HG02759 (cell line): ENCODE results near the gene MAPK14.
"Not testable (repeated sequence)": the region's sequence is repeated elsewhere in the genome, so short reads cannot be mapped to it uniquely, and the experiment has no call there.

Source experiments
- ATAC-seq: cut with Tn5 transposase; IDR thresholded peaks from one replicate; pipeline ENCODE4 v1.9.1; 2021; ENCODE audit warnings: mild to moderate bottlenecking, moderate library complexity; ENCODE audit not compliant: unreplicated experiment

MAPK14 gene

DNA sequence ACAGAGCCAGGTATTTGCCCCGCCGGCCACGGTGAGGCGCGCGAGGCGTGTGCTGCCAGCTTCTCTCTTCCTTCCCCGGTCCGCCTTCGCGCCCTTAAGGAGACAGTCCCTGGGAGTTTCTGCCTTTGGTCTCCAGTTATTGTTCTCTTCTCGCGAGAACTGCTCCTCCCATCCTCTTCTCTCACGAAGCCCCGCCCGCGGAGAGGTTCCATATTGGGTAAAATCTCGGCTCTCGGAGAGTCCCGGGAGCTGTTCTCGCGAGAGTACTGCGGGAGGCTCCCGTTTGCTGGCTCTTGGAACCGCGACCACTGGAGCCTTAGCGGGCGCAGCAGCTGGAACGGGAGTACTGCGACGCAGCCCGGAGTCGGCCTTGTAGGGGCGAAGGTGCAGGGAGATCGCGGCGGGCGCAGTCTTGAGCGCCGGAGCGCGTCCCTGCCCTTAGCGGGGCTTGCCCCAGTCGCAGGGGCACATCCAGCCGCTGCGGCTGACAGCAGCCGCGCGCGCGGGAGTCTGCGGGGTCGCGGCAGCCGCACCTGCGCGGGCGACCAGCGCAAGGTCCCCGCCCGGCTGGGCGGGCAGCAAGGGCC, at the start of gene MAPK14:
Gene MAPK14, plus strand, starts transcription at position 308 of the 587 bp plus-strand sequence. CDS start 350 bp downstream, outside the sequence.
- peak; percentile 86 for ATAC-seq

DNA sequence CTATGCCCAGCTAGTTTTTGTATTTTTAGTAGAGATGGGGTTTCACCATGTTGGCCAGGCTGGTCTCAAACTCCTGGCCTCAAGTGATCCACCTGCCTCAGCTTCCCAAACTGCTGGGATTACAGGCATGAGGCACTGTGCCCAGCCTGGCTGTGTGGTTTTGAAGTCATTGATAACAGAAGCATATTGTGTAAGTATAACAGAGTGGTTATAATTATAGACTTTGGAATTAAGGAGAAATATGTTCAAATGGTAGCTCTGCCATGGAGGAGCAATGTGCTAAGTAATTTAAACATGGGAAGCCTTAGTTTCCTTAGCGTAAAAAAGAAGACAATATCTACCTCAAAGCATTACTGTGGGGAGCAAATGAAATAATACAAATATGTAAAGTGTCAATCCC, 47.5 kb upstream of the MAPK14 start:
- not testable (repeated sequence) for ATAC-seq

DNA sequence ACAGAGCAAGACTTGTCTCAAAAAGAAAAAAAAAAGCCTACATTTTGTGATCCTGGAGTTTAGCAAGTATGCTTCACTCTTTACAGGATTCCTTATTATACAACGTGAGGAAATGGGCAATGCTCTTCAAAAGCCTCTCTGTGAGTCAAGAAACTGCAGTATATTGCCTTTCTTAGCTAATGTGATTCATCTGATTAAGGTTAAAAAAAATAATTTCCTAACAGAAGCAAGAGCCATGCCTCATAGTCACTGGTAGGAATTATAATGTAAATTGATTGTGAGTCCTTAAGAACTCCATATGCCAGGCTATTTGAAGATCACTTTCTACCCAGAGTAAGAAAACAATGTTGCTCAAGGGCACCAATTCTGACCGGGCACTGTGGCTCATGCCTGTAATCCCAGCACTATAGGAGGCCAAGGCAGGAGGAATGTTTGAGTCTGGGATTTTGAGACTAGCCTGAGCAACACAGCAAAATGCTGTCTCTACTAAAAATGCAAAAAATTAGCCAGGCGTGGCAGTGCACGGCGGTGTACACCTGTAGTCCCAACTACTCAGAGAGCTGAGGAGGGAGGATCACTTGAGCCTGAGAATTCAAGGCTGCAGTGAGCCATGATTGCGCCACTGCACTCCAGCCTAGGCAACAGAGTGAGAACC, 46.5 kb upstream of the MAPK14 start:
- no peak for ATAC-seq

DNA sequence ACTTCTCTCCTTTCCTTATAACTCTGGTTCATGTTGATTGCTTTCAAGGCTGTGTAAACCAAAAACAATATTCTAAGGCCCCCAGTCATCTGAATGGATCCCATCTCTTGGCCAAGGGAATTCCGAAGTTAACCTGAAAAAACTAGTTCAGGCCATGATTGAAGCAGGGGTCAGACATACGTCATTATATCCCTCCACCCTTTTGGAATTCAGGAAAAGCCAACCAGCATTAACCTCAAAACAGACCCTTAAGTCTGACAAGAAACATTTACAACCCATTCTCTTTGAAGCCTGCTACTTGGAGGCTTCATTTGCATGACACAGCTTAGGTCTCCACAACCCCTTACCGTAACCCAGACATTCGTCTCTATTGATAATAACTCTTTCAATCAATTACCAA, 42.9 kb upstream of the MAPK14 start:
- ATAC-seq: no peak

DNA sequence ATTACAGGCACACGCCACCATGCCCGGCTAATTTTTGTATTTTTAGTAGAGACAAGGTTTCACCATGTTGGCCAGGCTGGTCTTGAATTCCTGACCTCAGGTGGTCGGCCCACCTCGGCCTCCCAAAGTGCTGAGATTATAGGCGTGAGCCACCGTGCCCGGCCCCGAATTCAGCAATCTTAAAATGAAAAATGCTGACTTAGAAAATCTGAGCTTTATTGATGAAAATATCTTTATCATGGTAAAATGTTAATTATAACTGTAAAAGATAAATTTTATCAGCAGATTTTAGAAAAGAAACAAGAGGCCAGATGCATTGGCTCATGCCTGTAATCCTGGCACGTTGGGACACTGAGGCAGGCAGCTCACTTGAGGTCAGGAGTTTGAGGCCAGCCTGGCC, 39.6 kb upstream of the MAPK14 start:
- ATAC-seq: not testable (repeated sequence)

DNA sequence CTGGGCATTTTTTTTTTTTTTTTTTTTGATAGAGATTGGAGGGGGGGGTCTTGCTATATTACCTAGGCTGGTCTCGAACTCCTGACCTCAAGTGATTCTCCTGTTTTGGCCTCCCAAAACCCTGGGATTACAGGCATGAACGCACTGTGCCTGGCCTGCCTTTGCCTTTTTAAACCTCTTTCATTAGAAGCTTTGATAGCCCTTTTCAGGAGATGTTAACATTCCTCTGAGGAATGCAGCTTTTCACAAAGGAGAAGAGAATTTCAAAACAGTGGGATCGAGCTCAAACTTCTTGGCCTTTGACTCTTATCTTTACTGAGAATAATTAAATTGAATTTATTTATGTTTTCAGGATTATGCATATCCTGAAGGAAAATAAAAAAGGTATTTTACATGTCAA, 34.5 kb upstream of the MAPK14 start:
- ATAC-seq: no peak

DNA sequence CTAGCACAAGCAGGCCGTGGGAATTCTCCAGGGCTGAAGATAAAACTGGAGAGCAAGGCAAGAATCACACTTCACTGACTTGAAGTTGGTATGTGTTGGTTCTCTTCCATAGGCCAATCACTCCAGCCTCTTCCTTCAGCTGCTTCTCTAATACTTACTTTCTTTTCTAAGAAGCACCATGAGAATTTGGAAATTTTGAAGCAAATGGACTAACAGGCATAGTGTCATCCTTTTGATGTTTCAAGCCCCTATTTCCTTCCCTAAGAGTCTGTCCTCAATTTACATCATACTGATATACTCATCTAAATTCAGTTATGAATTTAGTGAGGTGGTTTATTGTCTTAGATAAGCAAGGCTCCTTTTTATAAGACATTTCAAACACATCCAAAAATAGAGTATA, 27.2 kb upstream of the MAPK14 start:
- ATAC-seq: no peak

DNA sequence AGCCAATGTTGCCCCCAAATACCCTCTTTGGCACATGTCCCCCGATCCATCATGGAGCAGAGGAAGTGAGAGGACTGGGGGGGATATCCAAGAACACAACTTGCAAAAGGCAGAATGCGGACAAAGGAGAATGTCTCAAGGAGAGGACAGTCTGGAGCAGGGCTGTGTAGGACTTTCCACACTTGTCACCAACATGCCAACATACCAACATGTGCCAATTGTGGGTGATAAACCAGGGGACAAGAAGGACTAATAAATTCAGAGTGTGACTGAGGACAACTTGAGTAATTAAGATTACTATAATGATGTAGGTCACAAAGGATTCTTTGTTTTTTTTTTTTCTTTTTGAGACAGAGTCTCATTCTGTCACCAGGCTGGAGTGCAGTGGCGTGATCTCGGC, 11.9 kb upstream of the MAPK14 start:
- no peak for ATAC-seq

DNA sequence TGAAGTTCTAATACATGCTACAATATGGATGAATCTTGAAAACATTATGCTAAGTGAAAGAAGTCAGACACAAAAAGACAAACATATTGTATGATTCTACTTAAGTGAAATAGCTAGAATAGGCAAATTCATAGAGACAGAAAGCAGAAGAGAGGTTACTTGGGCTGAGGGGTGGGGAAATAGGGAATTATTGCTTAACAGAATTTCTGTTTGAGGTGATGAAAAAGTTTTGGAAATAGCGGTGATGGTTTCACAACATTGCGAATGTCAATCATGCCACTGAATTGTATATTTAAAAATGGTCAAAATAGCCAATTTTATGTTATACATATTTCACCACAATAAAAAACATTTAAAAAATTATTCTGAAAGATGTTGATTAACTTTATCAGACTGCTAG, 9.3 kb upstream of the MAPK14 start:
- no peak for ATAC-seq

DNA sequence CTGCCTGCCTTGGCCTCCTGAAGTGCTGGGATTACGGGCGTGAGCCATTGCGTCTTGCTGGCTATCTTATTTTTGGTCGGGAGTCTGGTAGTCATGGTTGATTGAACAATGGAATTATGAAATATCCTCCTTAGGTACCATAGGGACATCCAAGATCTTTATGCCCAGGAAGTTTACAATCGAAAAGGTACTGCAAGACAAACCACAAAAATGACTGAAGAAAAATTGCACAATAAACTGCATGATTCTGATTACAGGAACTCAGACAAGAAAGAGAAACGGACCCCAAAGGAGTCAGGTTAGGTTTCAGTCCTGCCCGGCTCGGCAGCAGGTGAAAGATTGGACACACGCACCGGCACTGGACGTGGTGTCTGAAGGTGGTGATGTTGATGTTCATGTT, 8.4 kb upstream of the MAPK14 start:
- ATAC-seq: no peak

DNA sequence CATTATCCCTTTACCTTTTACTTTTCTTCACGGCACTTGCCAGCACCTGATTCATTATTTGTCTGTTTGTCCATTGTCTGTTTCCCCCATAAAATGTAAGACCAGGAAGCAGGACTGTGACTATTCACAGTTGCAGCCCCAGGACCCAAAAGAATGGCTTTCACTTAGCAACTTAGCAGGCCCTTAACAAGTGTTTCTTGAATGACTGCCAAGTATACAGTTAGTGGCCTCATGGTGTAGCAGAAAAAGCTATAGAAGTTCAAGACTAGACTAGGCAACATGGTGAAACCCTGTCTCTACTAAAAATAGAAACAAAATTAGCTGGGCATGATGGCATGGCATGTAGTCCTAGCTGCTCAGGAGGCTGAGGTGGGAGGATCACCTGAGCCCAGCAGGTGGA, 7.5 kb upstream of the MAPK14 start:
- ATAC-seq: no peak

DNA sequence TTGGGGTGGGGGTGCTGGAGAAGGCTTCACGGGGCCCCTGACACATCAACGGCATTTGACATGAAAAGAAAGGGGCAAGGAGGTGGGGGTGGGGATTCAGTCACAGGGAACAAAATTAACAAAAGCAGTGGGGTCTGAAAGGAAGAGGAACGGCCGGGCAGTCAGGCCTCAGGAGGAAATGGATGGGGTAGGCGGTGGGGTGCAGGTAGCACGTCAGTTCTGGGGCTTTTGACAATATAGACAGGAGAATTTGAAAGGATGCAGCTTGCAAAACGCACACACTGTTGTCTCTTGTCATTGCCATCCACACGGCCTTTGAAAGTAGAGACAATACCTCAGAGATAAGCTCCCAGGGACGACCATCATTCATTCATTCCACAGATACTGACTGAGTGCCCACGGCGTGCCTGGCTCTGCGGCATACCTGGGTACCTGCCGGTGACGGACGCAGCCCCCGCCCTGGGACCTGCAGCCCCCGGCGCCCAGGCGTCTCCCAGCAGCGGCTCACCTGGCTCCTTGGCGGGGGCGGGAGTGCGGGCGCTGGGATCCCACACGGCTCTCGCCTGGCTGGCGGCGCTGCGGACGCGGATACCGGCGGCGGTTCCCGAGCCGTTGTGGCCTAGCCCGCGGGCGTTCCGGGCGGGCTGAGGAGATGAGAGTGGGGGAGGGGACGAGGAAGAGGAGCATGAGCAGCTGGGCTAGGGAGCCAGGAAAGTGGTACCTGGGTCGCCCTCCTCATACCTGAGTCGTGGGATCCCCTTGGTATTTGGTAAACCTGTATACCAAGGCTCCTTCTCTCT, 3.4 kb upstream of the MAPK14 start, which contains the start of gene SLC26A8:
Gene SLC26A8, minus strand, starts transcription at position 646 of the 800 bp plus-strand sequence. CDS start 4,934 bp downstream, outside the sequence.
- ATAC-seq: no peak

DNA sequence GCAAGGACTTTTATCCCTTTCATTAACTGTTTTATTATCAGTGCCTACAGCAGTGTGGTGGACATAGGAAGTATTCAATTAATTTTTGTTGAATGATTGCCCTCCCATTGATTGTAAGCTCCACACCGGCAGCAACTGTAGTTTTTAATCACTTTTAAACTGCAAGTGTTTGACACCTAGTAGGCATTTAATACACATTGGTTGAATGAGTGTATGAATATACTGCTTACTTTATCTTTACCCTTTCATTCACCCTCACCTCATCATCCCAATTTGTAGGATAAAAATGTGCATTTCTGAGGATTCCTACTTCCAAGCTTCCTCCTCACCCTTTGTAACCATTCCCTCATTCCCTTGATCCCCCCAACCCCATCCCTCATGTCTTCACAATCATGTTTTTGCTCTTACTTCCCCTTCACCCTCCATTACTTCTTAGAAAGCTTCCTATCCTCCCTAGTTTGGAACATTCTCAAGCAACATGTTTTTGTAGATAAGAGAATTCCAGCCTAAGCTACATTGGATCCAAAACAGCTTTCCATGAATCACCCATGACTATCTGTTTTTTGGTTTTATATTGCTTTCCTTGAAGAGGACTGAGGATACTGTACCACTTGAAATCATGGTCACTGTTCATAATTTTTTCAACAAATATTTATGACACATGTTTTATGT, 2.2 kb upstream of the MAPK14 start:
- no peak for ATAC-seq

DNA sequence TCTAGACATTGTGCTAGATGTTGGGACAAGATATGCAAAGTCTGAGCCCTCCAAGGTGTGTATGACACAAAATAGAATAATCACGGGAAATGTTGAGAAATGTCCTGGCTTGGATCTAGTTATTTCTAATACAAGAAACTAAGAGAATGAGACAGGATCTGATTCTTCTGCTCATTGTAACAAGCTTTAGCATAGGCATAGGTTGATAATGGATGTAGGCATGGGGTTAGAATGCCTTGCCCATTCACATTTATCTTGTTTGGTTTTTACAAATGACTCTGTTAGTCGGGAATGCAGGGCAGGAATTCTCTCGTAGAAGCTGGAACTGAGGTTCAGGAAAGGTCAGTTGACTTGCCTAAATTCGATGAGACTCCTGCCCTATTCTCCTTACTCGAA, 1.7 kb upstream of the MAPK14 start:
- no peak for ATAC-seq

DNA sequence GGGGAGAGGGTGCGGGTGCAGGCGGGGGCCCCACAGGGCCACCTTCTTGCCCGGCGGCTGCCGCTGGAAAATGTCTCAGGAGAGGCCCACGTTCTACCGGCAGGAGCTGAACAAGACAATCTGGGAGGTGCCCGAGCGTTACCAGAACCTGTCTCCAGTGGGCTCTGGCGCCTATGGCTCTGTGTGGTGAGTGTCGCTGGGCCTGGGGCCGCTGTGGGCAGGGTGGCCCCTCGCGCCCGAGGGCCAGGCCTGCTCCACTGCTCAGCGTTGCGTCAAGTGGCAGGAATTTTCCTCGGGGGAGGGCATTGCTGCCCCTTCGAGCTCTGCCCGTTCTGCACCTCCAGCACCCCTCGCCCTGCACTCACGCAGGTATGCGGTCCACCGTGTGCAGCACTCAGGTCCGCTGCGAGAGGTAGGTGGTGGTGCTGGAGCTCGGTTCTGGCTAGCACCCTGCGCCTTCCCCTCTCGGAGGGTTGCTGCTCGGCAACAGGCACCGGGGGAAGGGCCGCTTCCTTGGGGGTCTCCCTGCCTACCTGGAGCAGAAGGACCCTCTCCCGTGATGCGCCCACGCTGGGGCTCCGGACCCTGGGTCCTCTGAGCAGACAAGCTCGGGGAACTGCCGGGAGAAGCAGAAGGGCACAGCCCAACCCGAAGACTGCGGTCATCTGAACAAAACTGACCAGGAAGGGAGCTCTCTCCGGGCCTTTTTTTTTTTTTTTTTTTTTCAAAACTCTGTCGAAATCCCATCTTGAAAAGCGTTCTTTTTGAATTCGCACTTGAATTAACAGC, 674 bp downstream of the MAPK14 start:
- ATAC-seq: peak; percentile 14

DNA sequence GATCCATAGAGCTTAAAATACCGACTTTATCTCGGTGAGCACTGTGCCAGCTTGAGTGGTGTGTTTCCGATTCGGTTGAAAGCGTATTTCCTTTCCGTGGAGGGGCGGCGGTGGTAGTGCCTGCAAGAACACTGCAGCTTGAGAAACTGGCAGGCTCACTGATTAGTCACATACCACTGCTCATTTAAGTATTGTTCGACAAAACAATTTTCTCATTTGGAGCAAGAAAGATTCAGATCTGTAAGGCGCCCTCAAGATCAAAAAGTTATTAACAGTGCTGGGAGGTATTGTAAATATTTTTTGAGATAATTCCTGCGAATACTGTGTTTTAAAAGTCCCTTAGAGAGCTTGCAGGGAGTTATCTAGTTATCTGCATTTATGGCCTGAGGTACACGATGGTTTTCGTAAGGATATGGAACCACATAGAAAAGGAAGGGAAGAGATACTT, 1.3 kb downstream of the MAPK14 start:
- no peak for ATAC-seq

DNA sequence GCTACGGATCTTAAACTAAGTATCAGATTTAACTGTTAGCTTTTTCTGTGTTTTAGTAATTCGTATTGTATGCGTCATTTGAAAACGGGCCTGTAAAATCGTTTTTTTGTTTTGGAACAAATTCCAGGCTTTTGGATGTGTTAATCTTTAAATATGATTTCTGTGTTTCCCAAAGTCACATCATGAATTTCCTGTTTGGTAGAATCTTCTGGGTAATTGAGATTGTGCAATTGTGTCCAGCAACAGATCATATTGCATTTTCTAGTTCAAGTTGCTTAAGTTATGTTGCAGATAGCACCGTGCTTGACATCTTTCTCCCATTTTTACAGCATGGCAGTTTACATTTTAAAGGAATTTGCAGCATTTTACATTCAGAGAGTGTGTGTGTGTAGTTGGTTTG, 1.9 kb downstream of the MAPK14 start:
- no peak for ATAC-seq

DNA sequence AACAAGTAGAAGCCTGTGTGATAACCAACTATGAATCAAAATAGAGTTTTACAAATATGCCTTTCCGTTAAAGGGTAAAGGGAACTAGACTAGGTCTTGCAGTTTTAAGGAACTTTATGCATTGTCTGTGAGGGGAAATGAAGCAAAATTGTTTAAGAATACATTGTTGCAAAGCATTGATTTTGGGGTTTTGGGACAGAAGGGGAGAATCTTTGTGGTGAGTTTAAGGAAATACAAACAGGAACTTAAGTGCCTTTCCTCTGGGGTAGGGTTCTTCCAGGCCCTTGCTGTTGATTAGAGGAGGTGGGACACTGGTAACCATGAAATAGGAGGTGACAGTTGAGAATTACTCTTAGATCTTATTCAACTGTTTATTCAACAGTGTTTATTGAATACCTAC, 4.7 kb downstream of the MAPK14 start:
- ATAC-seq: no peak

DNA sequence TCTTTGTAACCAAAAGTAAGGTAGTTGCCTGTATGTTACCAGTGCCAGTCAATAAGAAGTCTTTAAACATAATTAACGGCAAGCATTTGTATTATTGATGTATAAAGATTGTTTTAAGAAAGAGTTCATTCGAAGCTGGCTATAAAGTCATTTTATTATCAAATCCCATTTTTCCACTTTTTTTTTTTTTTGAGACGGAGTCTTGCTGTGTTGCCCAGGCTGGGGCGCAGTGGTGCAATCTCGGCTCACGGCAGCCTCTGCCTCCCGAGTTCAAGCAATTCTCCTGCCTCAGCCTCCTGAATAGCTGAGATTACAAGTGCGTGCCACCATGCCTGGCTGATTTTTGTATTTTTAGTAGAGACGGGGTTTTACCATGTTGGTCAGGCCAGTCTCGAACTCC, 5.5 kb downstream of the MAPK14 start:
- not testable (repeated sequence) for ATAC-seq

DNA sequence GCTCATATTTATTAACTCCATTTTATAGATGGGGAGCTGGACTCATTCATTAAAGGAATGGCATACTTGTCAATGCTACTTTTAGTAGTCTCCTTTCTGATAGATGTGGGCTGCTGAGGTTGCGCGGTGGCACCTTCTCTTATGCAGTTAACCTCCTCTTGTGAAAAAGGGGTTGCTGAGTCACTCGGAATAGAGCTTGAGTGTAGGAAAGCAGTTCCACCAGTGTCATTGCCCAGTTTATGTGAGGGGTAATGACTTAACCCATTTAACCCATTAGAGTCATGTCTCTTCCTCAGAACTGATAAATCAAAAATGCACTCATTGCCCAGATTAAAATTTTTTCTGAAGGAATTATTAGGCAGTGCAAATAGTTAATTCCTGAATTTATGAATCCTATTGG, 6.3 kb downstream of the MAPK14 start:
- ATAC-seq: no peak

DNA sequence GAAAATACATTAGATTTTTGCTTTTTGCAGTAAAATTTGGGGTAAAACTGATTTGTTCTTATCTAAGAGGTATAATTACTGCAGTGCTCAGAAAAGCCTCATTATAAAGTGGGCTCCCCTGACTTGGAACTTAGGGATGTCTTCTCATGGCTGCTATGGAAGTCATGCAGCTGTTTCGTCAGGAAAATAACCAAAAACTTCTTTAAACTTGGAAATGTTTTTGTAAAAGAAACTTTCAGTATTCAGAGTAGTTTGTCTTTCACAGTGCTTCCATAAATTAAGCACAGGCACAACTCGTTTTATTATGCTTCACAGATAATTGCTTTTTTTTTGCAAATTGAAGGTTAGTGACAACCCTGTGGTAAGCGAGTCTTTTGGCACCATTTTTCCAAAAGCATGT, 6.8 kb downstream of the MAPK14 start:
- ATAC-seq: no peak
